ENCODE results near the gene ATAD1.
"Not testable (repeated sequence)": the region's sequence is repeated elsewhere in the genome, so short reads cannot be mapped to it uniquely, and the experiment has no call there.

Gene ATAD1, protein sequence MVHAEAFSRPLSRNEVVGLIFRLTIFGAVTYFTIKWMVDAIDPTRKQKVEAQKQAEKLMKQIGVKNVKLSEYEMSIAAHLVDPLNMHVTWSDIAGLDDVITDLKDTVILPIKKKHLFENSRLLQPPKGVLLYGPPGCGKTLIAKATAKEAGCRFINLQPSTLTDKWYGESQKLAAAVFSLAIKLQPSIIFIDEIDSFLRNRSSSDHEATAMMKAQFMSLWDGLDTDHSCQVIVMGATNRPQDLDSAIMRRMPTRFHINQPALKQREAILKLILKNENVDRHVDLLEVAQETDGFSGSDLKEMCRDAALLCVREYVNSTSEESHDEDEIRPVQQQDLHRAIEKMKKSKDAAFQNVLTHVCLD

DNA sequence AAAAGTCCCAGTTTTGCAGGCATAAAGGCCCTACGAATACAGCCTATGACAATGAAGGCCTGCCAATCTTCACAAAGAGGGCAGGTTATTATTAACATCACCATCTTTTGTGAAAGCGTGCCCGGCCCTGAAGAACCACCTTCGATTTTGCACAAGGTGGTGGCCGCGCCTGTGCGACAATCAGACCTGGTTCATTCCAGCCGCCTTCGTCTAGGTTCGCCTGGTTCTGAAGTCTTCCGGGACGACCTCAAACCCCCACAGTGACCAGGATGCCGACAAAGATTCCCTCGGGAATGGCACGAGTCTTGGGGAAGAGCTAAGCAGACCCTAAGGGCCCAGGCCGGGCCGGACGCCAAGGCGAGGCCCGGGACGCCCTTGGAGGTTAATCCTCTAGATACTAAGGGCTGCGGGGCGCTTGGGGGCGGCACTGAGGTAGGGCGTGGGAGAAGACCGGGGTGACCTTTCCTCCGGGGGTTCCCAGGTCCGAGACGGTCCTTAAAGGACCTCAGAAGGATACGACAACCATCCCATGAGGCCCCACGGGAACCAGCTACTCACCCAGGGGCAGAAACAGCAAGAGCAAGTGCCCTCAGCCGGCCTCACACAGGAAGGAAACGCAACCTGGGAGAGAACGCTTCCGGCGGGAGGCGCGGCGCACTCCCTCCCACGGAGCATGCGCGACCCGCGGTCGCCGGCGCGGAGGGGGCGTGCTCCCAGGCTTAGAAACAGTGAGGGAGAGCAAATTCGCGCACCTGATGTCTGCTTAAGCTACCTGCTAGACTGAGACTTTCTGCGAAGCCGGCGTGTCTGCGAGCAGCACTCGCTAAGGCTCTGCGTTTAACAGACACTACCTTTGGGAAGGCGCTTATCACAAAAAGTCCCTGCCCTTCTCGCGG lies at the start of gene ATAD1:
Gene ATAD1 (minus strand): TSS at position 618 of the 896 bp plus-strand sequence. CDS start 3,627 bp downstream, outside the sequence.
- peak; percentile 91 for DNase-seq

DNA sequence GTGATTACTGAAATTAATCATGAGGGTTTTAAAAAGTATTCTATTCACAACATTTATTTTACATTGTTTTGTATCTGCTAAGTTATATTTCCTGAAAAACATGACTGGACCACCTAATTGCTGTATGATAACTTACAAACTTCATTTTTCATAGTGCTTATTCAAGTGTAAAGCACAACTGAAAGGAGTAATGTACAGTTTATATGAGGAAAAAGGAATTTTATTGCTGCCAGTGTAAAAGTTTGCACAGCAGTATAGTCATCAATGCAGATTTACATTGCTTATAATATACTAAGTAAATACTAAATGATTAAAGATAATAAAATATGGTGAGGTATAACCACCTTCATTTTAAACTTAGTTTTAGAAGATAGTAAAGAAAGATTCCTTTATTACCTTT lies 49.4 kb upstream of the ATAD1 start:
- DNase-seq = no peak

DNA sequence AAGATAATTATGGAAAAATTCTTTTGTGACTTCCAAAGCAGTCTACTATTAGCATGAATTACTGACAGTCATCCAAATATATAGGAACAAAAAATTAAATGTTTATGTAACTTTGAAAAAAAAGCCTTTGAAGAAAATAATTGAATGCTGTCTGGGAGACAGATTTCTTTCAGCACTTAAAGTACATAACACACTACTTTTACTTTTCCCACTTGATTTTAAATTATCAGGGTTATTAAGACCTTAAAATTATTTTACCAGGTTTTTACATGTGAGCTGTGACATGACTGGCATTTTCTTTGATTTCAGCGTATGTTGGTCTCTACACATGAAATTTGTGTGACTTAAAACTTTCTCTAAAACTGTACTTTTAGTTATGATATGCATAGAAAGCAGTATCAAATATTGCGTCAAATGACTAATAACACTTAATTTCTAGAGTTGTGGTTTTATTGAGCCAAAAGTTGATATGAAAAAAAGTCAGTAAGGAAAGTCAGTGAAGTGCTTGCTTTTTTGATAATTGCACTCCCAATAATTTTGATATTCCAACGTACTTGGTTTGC lies 48.5 kb upstream of the ATAD1 start:
- DNase-seq = no peak

DNA sequence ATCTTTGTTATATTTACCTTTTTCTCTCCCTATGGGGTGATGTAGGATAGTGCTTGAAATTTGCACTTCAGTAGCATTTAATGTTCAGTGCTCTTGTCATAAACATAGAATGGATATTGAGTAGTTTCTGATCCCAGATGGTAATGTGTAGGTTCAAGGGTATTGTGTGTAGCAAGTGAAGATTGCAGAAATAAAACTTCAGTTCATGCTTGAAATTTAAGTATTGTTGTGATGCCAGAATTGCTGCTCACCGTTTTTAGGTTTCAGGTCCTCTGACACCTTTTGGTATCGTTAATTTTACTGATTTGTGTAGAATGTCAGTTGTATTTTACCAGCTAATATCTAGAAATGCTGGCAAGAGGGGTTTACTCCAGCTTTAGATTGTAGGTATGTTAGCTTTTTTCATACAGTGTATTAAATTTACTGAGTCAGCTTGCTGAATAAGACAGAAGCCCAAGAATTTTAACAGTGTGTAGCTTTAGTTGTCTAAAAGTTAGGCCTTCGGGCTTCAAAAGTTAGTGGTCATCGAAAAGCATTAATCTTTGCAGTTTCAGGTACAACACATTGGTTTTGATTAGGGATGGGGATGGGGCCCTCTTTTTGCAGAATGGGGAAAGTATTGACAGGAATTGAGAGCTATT lies 47.3 kb upstream of the ATAD1 start:
- DNase-seq = no peak

DNA sequence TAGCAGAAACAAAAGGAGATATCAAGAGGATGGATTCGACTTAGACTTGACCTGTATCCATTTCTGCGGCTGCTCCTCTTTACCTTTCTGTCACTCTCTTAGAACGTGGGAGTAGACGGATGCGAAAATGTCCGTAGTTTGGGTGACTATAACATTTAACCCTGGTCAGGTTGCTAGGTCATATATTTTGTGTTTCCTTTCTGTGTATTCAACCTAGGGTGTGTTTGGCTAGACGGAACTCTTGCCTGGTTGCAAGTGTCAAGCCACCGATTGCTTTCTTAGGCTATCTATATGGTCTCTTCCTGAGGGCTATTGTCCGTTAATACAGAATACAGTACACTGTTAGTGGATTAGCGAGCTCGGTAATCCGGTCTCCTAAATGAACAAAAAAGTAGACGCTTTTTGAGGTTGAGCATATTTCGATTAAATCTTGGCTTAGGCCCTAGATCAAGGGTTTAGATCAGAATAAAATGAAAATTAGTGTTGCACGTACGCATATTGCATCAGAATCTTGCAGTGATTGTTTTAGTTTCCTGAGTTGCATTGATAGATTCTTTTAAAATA lies 46.6 kb upstream of the ATAD1 start:
- DNase-seq = no peak

DNA sequence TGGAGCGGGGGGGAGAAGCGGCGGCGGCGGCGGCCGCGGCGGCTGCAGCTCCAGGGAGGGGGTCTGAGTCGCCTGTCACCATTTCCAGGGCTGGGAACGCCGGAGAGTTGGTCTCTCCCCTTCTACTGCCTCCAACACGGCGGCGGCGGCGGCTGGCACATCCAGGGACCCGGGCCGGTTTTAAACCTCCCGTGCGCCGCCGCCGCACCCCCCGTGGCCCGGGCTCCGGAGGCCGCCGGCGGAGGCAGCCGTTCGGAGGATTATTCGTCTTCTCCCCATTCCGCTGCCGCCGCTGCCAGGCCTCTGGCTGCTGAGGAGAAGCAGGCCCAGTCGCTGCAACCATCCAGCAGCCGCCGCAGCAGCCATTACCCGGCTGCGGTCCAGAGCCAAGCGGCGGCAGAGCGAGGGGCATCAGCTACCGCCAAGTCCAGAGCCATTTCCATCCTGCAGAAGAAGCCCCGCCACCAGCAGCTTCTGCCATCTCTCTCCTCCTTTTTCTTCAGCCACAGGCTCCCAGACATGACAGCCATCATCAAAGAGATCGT lies 46.0 kb upstream of the ATAD1 start:
- peak; percentile 33 for DNase-seq

DNA sequence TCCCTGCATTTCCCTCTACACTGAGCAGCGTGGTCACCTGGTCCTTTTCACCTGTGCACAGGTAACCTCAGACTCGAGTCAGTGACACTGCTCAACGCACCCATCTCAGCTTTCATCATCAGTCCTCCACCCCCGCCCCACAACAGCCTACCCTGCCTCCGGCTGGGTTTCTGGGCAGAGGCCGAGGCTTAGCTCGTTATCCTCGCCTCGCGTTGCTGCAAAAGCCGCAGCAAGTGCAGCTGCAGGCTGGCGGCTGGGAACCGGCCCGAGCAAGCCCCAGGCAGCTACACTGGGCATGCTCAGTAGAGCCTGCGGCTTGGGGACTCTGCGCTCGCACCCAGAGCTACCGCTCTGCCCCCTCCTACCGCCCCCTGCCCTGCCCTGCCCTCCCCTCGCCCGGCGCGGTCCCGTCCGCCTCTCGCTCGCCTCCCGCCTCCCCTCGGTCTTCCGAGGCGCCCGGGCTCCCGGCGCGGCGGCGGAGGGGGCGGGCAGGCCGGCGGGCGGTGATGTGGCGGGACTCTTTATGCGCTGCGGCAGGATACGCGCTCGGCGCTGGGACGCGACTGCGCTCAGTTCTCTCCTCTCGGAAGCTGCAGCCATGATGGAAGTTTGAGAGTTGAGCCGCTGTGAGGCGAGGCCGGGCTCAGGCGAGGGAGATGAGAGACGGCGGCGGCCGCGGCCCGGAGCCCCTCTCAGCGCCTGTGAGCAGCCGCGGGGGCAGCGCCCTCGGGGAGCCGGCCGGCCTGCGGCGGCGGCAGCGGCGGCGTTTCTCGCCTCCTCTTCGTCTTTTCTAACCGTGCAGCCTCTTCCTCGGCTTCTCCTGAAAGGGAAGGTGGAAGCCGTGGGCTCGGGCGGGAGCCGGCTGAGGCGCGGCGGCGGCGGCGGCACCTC lies 45.3 kb upstream of the ATAD1 start, which contains the start of the genes KLLN and PTEN:
Gene KLLN (minus strand): TSS at position 481 of the 891 bp plus-strand sequence. CDS start 1,046 bp downstream, outside the sequence.
Gene PTEN (plus strand): TSS at position 573 of the 891 bp plus-strand sequence. CDS start 845 bp downstream, outside the sequence.
- peak; percentile 87 for DNase-seq

DNA sequence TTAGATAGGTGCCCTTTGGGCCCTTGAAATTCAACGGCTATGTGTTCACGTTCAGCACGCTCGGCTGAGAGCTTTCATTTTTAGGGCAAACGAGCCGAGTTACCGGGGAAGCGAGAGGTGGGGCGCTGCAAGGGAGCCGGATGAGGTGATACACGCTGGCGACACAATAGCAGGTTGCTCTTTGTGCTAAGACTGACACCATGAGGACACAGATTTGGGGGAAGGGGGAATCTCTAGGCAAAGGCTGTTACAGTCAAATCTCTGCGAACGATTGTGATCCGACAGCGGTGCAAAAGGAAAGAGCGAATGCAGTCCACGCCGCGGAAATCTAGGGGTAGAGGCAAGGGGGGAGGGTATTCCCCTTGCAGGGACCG lies 44.6 kb upstream of the ATAD1 start:
- DNase-seq = no peak

DNA sequence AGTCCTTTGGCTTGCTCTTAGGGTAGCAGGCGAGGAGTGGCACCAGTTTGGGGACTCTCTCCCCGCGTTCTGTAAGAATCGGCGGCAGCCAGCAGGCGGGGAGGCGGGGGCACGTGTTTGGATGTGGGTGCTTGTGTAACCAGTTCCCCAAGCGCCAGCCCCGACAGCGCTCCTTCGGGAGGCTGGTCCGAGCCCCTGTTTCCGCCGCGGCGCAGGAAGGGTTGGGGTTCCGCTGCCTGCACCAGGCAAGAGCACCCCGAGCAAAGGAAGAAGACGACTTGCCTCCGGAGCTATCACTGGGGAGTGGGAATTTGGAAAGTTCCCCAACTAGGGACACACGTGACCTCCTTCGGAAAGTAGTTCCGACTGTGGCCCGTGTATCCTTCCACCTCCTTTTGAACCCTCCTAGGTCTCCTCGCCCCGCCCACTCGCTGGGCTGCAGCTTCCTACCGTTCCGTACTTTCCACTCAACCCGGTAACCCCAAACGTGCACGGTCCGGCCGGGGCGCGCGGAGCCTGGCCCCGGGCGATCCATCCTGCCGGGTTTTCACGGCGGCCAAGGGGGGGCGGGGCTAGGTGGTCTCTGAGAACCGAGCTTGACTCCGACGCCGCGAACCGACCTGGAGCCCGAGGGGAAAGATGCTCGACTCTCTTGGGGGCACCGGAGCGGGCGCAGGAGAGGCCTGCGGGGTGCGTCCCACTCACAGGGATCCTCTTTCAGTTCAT lies 44.1 kb upstream of the ATAD1 start:
- peak; percentile 96 for DNase-seq

DNA sequence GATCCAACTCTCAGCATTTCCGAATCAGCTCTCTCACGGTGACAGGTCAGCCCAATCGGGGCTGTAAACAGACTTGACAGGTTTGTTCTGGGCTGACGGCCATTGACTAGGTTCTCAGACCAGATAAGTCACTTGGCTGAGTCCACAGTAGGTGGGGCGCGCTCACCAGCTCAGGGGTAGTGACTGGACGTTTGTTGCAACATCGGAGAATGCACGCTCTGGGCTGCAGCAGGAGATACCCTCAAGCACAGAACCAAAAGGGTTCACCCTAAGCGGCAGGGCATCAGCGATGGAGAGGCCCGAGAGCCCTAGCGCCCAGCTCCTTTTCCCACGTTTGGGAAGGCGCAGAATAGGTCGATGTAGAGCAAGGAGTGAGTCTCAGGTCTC lies 43.5 kb upstream of the ATAD1 start:
- no peak for DNase-seq

DNA sequence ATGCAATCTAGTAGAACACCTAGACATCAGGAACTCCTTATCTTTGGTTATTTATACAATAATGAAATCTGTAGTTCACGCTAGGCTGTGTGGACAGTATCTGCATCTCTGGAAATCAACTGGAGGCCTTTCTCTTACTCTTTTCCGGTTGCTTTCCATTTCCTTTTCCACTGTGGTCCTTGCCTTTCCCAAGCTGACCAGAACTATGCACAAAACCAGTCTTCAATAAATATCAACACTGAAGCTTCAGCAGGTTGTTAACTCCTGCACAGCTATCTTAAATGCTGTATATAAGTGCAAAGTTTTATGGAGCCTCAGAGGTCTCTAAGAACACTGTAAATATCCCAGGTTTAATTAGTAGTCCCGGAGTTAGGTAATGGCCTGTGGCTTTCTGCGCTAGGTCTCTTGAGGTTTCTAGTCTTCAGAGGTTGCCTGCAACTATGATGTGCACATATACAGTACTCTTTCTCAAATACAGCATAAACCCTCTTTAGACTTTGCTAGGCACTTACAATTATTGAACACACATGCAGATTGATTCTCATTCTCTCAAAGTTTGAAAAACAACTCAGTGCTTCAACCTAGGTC lies 42.9 kb upstream of the ATAD1 start:
- DNase-seq = no peak

DNA sequence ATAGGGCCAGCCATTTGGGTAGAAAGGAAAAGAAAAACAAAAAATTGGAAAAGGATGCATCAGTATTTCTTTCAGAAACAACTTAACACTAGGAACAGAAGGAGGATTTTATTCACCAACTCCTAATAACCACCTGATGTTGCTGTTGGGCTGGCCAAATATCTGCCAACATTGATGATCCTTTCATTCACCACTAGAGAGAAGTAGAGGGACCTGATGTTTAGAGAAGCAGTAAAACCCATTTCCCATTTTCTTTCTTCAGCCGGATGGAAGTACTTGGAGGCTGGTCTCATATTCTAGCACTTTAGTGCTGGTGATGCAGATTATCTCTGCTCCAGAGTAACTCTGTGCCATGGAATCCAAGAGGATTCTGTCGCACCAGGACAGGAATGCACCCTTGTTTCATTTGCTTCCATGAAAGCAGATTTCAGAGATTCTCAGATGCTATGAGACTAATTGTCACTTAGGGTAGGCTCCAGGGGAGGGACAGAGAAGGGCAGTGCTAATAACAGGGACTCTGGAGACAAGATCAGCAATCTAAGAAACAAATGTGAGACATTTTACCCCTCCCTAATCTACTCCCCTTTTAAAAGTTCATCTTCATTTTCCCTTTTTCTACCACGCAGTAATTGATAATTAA lies 42.2 kb upstream of the ATAD1 start:
- peak; percentile 74 for DNase-seq

DNA sequence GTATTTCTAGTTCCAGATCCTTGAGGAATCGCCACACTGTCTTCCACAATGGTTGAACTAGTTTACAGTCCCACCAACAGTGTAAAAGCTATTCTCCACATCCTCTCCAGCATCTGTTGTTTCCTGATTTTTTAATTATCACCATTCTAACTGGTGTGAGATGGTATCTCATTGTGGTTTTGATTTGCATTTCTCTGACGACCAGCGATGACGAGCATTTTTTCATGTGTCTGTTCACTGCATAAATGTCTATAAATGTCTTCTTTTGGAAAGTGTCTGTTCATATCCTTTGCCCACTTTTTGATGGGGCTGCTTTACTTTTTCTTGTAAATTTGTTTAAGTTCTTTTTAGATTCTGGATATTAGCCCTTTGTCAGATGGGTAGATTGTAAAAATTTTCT lies 37.6 kb upstream of the ATAD1 start:
- not testable (repeated sequence) for DNase-seq

DNA sequence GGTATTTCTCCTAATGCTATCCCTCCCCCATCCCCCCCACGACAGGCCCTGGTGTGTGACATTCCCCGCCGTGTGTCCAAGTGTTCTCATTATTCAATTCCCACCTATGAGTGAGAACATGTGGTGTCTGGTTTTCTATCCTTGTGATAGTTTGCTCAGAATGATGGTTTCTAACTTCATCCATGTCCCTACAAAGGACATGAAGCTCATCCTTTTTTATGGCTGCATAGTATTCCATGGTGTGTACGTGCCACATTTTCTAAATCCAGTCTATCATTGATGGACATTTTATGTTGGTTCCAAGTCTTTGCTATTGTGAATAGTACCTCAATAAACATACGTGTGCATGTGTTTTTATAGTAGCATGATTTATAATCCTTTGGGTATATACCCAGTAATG lies 37.2 kb upstream of the ATAD1 start:
- DNase-seq = not testable (repeated sequence)

DNA sequence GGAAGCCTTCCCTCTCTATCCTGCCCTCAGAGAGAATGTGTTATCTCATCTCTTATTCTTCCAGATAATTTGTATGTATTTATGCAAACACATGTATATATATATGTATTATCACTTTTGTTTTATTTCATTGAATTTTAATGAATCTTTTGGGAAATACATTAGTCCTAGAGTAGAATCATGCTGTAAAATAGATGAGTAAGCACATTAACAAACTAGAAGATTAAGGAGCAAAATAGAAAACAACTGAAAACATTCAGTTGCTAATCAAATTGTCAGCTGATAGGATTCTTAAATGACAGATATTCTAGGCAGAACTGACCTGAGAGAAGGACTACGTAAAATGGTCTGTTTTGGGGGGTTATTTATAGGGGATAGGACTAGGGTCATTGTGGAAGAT lies 34.1 kb upstream of the ATAD1 start:
- no peak for DNase-seq

DNA sequence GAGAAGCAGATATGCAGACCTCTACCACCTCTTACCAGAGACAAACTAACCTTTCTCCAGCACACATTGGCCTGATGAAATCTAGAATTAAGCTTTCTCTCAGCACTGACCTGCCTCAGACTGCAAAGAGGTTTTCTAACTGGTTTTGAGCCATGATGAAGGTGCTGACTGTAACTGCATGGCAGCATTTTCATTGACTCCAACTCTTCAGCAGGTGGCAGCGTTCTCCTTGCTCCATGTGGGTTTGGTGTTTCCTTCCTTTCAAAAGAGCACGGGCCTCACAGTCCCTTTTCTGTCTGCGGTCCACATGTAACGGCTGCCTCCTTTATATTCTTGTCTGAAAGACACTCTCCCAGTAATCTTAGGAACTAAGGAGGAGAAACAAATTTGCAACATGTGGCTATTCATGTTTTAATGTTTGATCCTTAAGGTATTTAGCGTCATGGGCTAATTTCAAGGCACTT lies 32.7 kb upstream of the ATAD1 start:
- DNase-seq = peak; percentile 54

DNA sequence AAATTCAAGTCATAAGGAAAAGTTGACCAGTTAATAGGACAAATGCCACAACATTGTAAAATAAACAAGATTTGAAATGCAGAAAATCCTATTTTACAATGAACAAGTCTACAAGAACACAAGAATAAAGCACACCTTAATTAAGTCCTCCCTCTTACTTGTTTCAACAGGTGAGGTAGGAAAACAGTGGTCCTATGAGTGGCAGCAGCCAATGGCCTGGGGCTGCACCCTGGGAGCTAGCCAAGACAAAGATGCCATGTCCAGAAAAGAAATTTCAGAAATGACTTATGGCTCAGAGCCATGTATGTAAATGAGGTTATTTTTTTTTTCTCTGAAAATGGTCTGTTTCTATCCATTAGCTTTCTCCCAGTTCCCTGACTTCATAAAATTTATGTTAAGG lies 31.0 kb upstream of the ATAD1 start:
- DNase-seq = no peak

DNA sequence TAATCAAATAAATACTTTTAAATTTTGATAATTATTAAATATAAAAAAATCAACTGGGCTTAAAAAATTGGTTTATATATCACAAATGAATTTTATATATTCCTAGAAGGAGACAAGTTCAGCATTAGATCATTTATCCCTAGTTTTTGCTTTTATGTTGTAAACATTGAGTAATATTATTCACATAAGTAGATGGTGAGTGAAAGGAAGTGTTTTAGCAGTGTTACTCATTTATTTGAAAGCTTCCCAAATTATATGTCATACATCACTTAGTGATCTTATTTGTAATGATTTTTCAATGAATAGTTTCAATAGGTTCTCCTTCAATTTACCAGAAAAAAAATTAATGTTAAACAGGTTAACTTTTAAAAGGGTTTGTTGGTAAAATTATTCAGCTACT lies 29.5 kb upstream of the ATAD1 start:
- no peak for DNase-seq

DNA sequence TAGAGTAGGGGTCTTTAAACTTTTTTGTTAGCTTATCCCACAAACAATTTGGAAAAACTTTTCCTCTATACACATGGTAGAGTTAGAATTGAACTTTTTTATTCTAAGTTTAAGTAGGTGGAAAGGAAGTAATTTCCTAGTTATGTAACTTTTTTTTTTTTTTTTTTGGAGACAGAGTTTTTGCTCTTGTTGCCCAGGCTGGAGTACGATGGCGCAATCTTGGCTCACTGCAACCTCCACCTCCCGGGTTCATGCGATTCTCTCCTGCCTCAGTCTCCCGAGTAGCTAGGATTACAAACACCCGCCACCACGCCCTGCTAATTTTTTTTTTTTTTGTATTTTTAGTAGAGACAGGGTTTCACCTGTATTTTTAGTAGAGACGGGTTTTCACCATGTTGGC lies 28.7 kb upstream of the ATAD1 start:
- DNase-seq = not testable (repeated sequence)
